B cell (primary cell): ENCODE measurements around the gene GCH1. TPM values are rescaled to one million over a fixed set of nuclear protein-coding genes. Genes with fewer than 3 reads are reported as not detected.
"Not testable (repeated sequence)": the region's sequence is repeated elsewhere in the genome, so short reads cannot be mapped to it uniquely, and the experiment has no call there.

ENCODE experiments used
- ATAC-seq: fragments of 200-7000 bp; cut with Tn5 transposase; one replicate; pipeline ENCODE4 v1.10.0; 2021; ENCODE audit warnings: low read depth, mild to moderate bottlenecking, moderate number of reproducible peaks, moderate library complexity
- CTCF ChIA-PET: fragments of 350-600 bp; sonication (Branson Sonifier 250); formaldehyde crosslinking; loops from one replicate; lab custom pipeline; 2021; ENCODE audit warnings: antibody characterized with exemption, inconsistent platforms; lab: Charles Lee
- POLR2A ChIA-PET: fragments of 350-600 bp; sonication (Branson Sonifier 250); formaldehyde crosslinking; loops from one replicate; lab custom pipeline; 2021; ENCODE audit warnings: antibody characterized with exemption; lab: Charles Lee
- DNase-seq: peaks from one replicate; pipeline ENCODE4 v3.0.0; 2013
- H2AFZ ChIP-seq: 2 replicates; pipeline ENCODE4 v1.6.1; 2012; ENCODE audit warnings: mild to moderate bottlenecking, low read depth, low read length; ENCODE audit not compliant: insufficient read depth, poor library complexity, severe bottlenecking
- H3K27ac ChIP-seq, 2 donors: 1 replicate in 1 of 2; 2 replicates in 1 of 2; pipeline ENCODE4 v1.5.1; 2012 to 2013; ENCODE audit warnings: low read length in 2 of 2, mild to moderate bottlenecking in 2 of 2, moderate library complexity in 1 of 2
- H3K27me3 ChIP-seq, 4 experiments: fragments of 200-600 bp in 1 of 4; sonication (generic) in 1 of 4; replicated peaks in 1 of 4; 1 replicate in 2 of 4; 2 replicates in 2 of 4; pipeline versions ENCODE4 v1.6.1 to v1.7.0; 2013 to 2016; ENCODE audit warnings: low read length in 3 of 4, mild to moderate bottlenecking in 2 of 4, mixed read lengths in 1 of 4, moderate library complexity in 1 of 4; ENCODE audit not compliant: insufficient read depth in 4 of 4, control insufficient read depth in 3 of 4; ENCODE audit errors: control extremely low read depth in 1 of 4
- H3K36me3 ChIP-seq, 2 experiments: replicated peaks in 1 of 2; 1 replicate in 1 of 2; 2 replicates in 1 of 2; pipeline versions ENCODE4 v1.6.1 to v1.7.1; 2013; ENCODE audit warnings: low read length in 1 of 2; ENCODE audit not compliant: insufficient read depth in 2 of 2, control insufficient read depth in 1 of 2; ENCODE audit errors: control extremely low read depth in 1 of 2, extremely low read depth in 1 of 2
- H3K4me1 ChIP-seq, 2 donors: fragments of 200-600 bp in 1 of 2; sonication (generic) in 1 of 2; 1 replicate in 1 of 2; 2 replicates in 1 of 2; pipeline versions ENCODE4 v1.5.1 to v1.6.1; 2013 to 2017; ENCODE audit warnings: low read length in 2 of 2; ENCODE audit not compliant: control insufficient read depth in 2 of 2, insufficient read depth in 2 of 2
- H3K4me2 ChIP-seq: replicated peaks from 2 replicates; pipeline ENCODE3; 2012; ENCODE audit warnings: mild to moderate bottlenecking, low read depth, low read length; ENCODE audit not compliant: poor library complexity, severe bottlenecking
- H3K4me3 ChIP-seq, 5 experiments: fragments of 200-600 bp in 1 of 5; sonication (generic) in 1 of 5; 1 replicate in 3 of 5; 2 replicates in 2 of 5; pipeline versions ENCODE4 v1.5.1 to v1.7.0; 2011 to 2016; ENCODE audit warnings: low read length in 4 of 5, mild to moderate bottlenecking in 4 of 5, low read depth in 2 of 5, control low read depth in 1 of 5, moderate library complexity in 1 of 5; ENCODE audit not compliant: insufficient read depth in 1 of 5; ENCODE audit errors: control extremely low read depth in 1 of 5, extremely low read depth in 1 of 5
- H3K79me2 ChIP-seq: fragments of 200-600 bp; sonication (generic); one replicate; pipeline ENCODE4 v1.6.0; 2016; ENCODE audit warnings: low read length; ENCODE audit not compliant: control insufficient read depth, insufficient read depth
- H3K9ac ChIP-seq: fragments of 200-600 bp; sonication (generic); 2 replicates; pipeline ENCODE4 v1.6.1; 2017; ENCODE audit warnings: mild to moderate bottlenecking, low read length, moderate library complexity
- H3K9me3 ChIP-seq, 3 donors: one replicate each; pipeline versions ENCODE4 v1.6.1 to v1.7.1; 2013; ENCODE audit warnings: low read length in 2 of 3; ENCODE audit not compliant: control insufficient read depth in 2 of 3, insufficient read depth in 1 of 3; ENCODE audit errors: control extremely low read depth in 1 of 3
- H4K20me1 ChIP-seq: 2 replicates; pipeline ENCODE4 v1.6.0; 2012; ENCODE audit warnings: mild to moderate bottlenecking, low read length; ENCODE audit not compliant: insufficient read depth, control insufficient read depth, poor library complexity, severe bottlenecking
- H3K27ac Mint-ChIP-seq: one replicate; pipeline ENCODE4 v1.8.0; 2021; ENCODE audit warnings: mixed read lengths
- H3K27me3 Mint-ChIP-seq: one replicate; pipeline ENCODE4 v1.8.0; 2021; ENCODE audit warnings: mixed read lengths
- H3K4me1 Mint-ChIP-seq: one replicate; pipeline ENCODE4 v1.8.0; 2021; ENCODE audit warnings: mixed read lengths
- H3K4me3 Mint-ChIP-seq: one replicate; pipeline ENCODE4 v1.8.0; 2021; ENCODE audit warnings: mixed read lengths
- H3K9me3 Mint-ChIP-seq: one replicate; pipeline ENCODE4 v1.8.0; 2022; ENCODE audit warnings: mixed read lengths; ENCODE audit not compliant: insufficient read depth
- CTCF ChIP-seq: fragments of 200-600 bp; IDR thresholded peaks from one replicate; pipeline ENCODE4 v1.8.0; 2022; ENCODE audit warnings: antibody characterized with exemption, mild to moderate bottlenecking
- EZH2 ChIP-seq: IDR thresholded peaks from 2 replicates; pipeline ENCODE4 v1.6.1; 2012; ENCODE audit warnings: borderline replicate concordance, low read depth, mild to moderate bottlenecking, moderate library complexity, low read length; ENCODE audit not compliant: insufficient read depth, poor library complexity, severe bottlenecking
- WGBS: methylation state at CpG from one replicate; pipeline ENCODE4 v1.1.5; 2013; ENCODE audit warnings: missing lambda C conversion rate; ENCODE audit not compliant: insufficient coverage; 5-methylcytosine and 5-hydroxymethylcytosine counted together
- intact Hi-C: fragments of 100-400 bp; cut with micrococcal nuclease; formaldehyde crosslinking; loops from one replicate; pipeline ENCODE4 v1.10.0; 2022
- polyA plus RNA-seq: library from polyadenylated mRNA; depleted of rRNA; stranded (reverse); fragments of >200 nt; gene quantifications from 2 replicates; pipeline ENCODE4 v1.2.3, GENCODE V29; 2012
- total RNA-seq, 2 donors: library from RNA; stranded (reverse); fragments of 120-200 nt in 1 of 2; gene quantifications; 1 replicate in 1 of 2; 2 replicates in 1 of 2; pipeline versions ENCODE4 v1.2.3 to v1.2.4, GENCODE V29; 2013 to 2022

Gene GCH1
- total and polyA plus RNA-seq, 2 donors (not counting 1 experiment from before 2014, with no cell fraction given), result 17.0 to 24.6 TPM

- Histone ChIP-seq H3K4me3 (no peak overlapping the region), H3K4me2 (no peak overlapping the region), H3K9ac (no peak overlapping the region), H3K9me3 (no peaks in the 10 kb centered on the region), H3K27ac (no peak overlapping the region), H4K20me1 (no peaks in the 10 kb centered on the region), H3K4me1 (peaks cover 5 to 7% of the 10 kb centered on the region in 2 donors), H3K27me3 (peaks cover 0 to 6% (median 0%) of the 10 kb centered on the region in 4 experiments), H3K79me2 (no peaks in the 10 kb centered on the region), H2AFZ (no peak overlapping the region), H3K36me3 (no peaks in the 10 kb centered on the region)
- TF ChIP-seq CTCF (no peak), EZH2 (no peak)
- H3K27ac Mint-ChIP-seq, result no peak overlapping the region
- 93% methylated on average over 13 of the region's 13 CpGs for WGBS
- CTCF ChIA-PET, result interaction anchor here (1.3 to 8.3 kb wide), 7 partner anchors 10 to 290 kb away, joined by 3 to 85 read pairs (median 24); no protein-coding TSS in a partner anchor
- no peak overlapping the region for H3K4me3 Mint-ChIP-seq
- DNase-seq (no peak), ATAC-seq (no peak)
- peaks cover 4% of the 10 kb centered on the region for H3K9me3 Mint-ChIP-seq
- intact Hi-C loops, result loop anchor here (10.0 kb wide), 1 partner anchor 91 kb away; no protein-coding TSS in a partner anchor
- H3K27me3 Mint-ChIP-seq, result peaks cover 31% of the 10 kb centered on the region
- H3K4me1 Mint-ChIP-seq, result peaks cover 6% of the 10 kb centered on the region
- POLR2A ChIA-PET, result no interaction called here
Measured at GRCh38 chr14:54803926-54804537, 98.6 kb downstream of the GCH1 start.

GRCh38 chr14:54803396-54803795 lies 99.2 kb downstream of the GCH1 start:
- H3K4me2 ChIP-seq, result no peak overlapping the region
- no peaks in the 10 kb centered on the region for H3K36me3 ChIP-seq
- peaks cover 31% of the 10 kb centered on the region for H3K27me3 Mint-ChIP-seq
- intact Hi-C loops, result loop anchor here (10.0 kb wide), 1 partner anchor 91 kb away; no protein-coding TSS in a partner anchor
- no peak for DNase-seq
- no peak for ATAC-seq
- peaks cover 5 to 7% of the 10 kb centered on the region in 2 donors for H3K4me1 ChIP-seq
- no peaks in the 10 kb centered on the region for H4K20me1 ChIP-seq
- no peak overlapping the region for H3K4me3 Mint-ChIP-seq
- CTCF ChIA-PET, result interaction anchor here (1.1 to 8.3 kb wide), 6 partner anchors 9 to 290 kb away, joined by 3 to 85 read pairs (median 14); no protein-coding TSS in a partner anchor
- no peaks in the 10 kb centered on the region for H3K79me2 ChIP-seq
- WGBS, result 89% methylated on average over 7 of the region's 7 CpGs
- H3K4me3 ChIP-seq, result no peak overlapping the region
- TF ChIP-seq EZH2 (no peak), CTCF (no peak)
- H3K9ac ChIP-seq, result no peak overlapping the region
- no peaks in the 10 kb centered on the region for H3K9me3 ChIP-seq
- peaks cover 6% of the 10 kb centered on the region for H3K4me1 Mint-ChIP-seq
- no peak overlapping the region for H3K27ac Mint-ChIP-seq
- peaks cover 0 to 6% (median 0%) of the 10 kb centered on the region in 4 experiments for H3K27me3 ChIP-seq
- H3K9me3 Mint-ChIP-seq, result peaks cover 4% of the 10 kb centered on the region
- POLR2A ChIA-PET, result no interaction called here
- H2AFZ ChIP-seq, result no peak overlapping the region
- H3K27ac ChIP-seq, result no peak overlapping the region

GRCh38 chr14:54801482-54801881 lies 101.1 kb downstream of the GCH1 start:
- intact Hi-C loops, result loop anchor here (10.0 kb wide), 1 partner anchor 93 kb away; no protein-coding TSS in a partner anchor
- CTCF ChIA-PET, result interaction anchor here (0.9 to 8.3 kb wide), 2 partner anchors 18 to 238 kb away, joined by 3 to 85 read pairs; no protein-coding TSS in a partner anchor
- H3K4me1 Mint-ChIP-seq, result not testable (repeated sequence)

More at GRCh38 chr14:54801482-54801881, 101.1 kb downstream of the GCH1 start:
- WGBS, result no CpG with 5 or more reads among the region's 2 CpGs
- H3K9me3 Mint-ChIP-seq, H2AFZ ChIP-seq, H3K4me1 ChIP-seq, DNase-seq, H3K4me3 ChIP-seq, H3K4me3 Mint-ChIP-seq, ATAC-seq, H3K79me2 ChIP-seq, H3K27ac Mint-ChIP-seq, H3K36me3 ChIP-seq, H3K27me3 ChIP-seq, H3K27ac ChIP-seq, POLR2A ChIA-PET, H3K9ac ChIP-seq, H3K9me3 ChIP-seq, H3K4me2 ChIP-seq, H4K20me1 ChIP-seq: not testable (repeated sequence)
- H3K27me3 Mint-ChIP-seq, result peaks cover 34% of the 10 kb centered on the region
